Astrocyte (in vitro differentiated cells and primary cell): ENCODE data around the gene ABCA7. TPM values are rescaled to one million over a fixed set of nuclear protein-coding genes. Genes with fewer than 3 reads are reported as not detected.

Experiments used
- DNase-seq: peaks from one replicate; pipeline ENCODE4 v3.0.0-alpha.2; 2010; ENCODE audit warnings: low read depth
- FAIRE-seq: peaks from 2 replicates; lab custom pipeline; 2011; peaks lifted over from hg19 to GRCh38; lab: Jason Lieb, UNC
- H2AFZ ChIP-seq: 2 replicates; pipeline ENCODE4 v1.6.0; 2012; ENCODE audit warnings: low read depth, low read length, inconsistent platforms
- H3K27ac ChIP-seq: 2 replicates; pipeline ENCODE4 v1.5.1; 2011; ENCODE audit warnings: low read depth, low read length, inconsistent platforms
- H3K27me3 ChIP-seq: 2 replicates; pipeline ENCODE4 v1.6.0; 2011; ENCODE audit warnings: low read length, inconsistent platforms; ENCODE audit not compliant: insufficient read depth
- H3K36me3 ChIP-seq: 2 replicates; pipeline ENCODE4 v1.5.1; 2011; ENCODE audit warnings: low read length, inconsistent platforms; ENCODE audit not compliant: insufficient read depth
- H3K4me1 ChIP-seq: 2 replicates; pipeline ENCODE4 v1.5.1; 2011; ENCODE audit warnings: low read length, inconsistent platforms; ENCODE audit not compliant: insufficient read depth
- H3K4me2 ChIP-seq: 2 replicates; pipeline ENCODE4 v1.6.0; 2012; ENCODE audit warnings: low read length, inconsistent platforms
- H3K4me3 ChIP-seq: 2 replicates; pipeline ENCODE4 v1.5.1; 2011; ENCODE audit warnings: low read depth, mild to moderate bottlenecking, low read length, inconsistent platforms; ENCODE audit not compliant: insufficient read depth
- H3K79me2 ChIP-seq: 2 replicates; pipeline ENCODE4 v1.6.0; 2012; ENCODE audit warnings: mild to moderate bottlenecking, low read length, inconsistent platforms; ENCODE audit not compliant: insufficient read depth
- H3K9ac ChIP-seq: 2 replicates; pipeline ENCODE4 v1.6.0; 2012; ENCODE audit warnings: mild to moderate bottlenecking, low read length, inconsistent platforms
- H3K9me3 ChIP-seq: 2 replicates; pipeline ENCODE4 v1.5.1; 2012; ENCODE audit warnings: low read depth, mild to moderate bottlenecking, low read length, inconsistent platforms; ENCODE audit not compliant: insufficient read depth
- H4K20me1 ChIP-seq: 2 replicates; pipeline ENCODE4 v1.6.0; 2012; ENCODE audit warnings: low read length, inconsistent platforms; ENCODE audit not compliant: insufficient read depth
- H3K27ac Mint-ChIP-seq: one replicate; pipeline ENCODE4 v1.8.0; 2021; ENCODE audit warnings: mild to moderate bottlenecking, mixed read lengths; ENCODE audit not compliant: unreplicated experiment
- H3K27me3 Mint-ChIP-seq: one replicate; pipeline ENCODE4 v1.8.0; 2021; ENCODE audit warnings: low read depth, mixed read lengths; ENCODE audit not compliant: unreplicated experiment
- H3K36me3 Mint-ChIP-seq: one replicate; pipeline ENCODE4 v1.8.0; 2021; ENCODE audit warnings: low read depth, mixed read lengths; ENCODE audit not compliant: unreplicated experiment
- H3K4me1 Mint-ChIP-seq: one replicate; pipeline ENCODE4 v1.8.0; 2021; ENCODE audit warnings: low read depth, mixed read lengths; ENCODE audit not compliant: unreplicated experiment
- H3K4me3 Mint-ChIP-seq: one replicate; pipeline ENCODE4 v1.8.0; 2021; ENCODE audit warnings: mild to moderate bottlenecking, moderate library complexity, mixed read lengths; ENCODE audit not compliant: unreplicated experiment
- H3K9me3 Mint-ChIP-seq: one replicate; pipeline ENCODE4 v1.8.0; 2021; ENCODE audit warnings: mild to moderate bottlenecking, mixed read lengths; ENCODE audit not compliant: unreplicated experiment
- EZH2 ChIP-seq: IDR thresholded peaks from 2 replicates; pipeline ENCODE4 v1.6.1; 2012; ENCODE audit warnings: mild to moderate bottlenecking, low read length, inconsistent platforms; ENCODE audit not compliant: insufficient read depth
- total RNA-seq: library from RNA; stranded (reverse); gene quantifications from 2 replicates; pipeline ENCODE4 v1.2.1, GENCODE V29; 2021
- TF ChIP-seq, protein P1 (sequence below): IDR thresholded peaks from 2 replicates; pipeline ENCODE4 v1.5.1; 2011; ENCODE audit warnings: low read depth, mild to moderate bottlenecking, inconsistent platforms, low read length, moderate library complexity; ENCODE audit not compliant: insufficient read depth

ABCA7 gene
- total RNA-seq, 1 donor from 2014 or later, result 18.4 TPM

DNA sequence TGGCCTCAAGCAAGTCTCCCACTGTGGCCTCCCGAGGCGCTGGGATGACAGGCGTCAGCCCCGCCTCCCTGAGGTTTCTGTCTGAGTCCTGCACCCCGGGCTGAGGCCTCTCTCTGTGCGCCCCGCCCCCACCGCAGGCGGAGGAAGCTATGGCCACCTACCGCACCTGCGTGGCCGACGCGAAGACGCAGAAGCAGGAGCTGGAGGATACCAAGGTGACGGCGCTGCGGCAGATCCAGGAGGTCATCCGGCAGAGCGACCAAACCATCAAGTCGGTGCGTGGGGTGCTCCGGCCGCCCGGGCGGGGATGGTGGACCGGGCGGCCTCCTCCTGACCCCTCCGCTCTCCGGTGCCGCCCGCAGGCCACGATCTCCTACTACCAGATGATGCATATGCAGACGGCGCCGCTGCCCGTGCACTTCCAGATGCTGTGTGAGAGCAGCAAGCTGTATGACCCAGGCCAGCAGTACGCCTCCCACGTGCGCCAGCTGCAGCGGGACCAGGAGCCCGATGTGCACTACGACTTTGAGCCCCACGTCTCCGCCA, 39.7 kb downstream of the ABCA7 start:
- Histone ChIP-seq H3K9ac (no peak overlapping the region), H4K20me1 (no peaks in the 10 kb centered on the region), H2AFZ (no peak overlapping the region), H3K4me1 (no peaks in the 10 kb centered on the region), H3K79me2 (no peaks in the 10 kb centered on the region), H3K4me2 (no peak overlapping the region), H3K27ac (no peak overlapping the region), H3K9me3 (no peaks in the 10 kb centered on the region), H3K4me3 (no peak overlapping the region), H3K36me3 (no peaks in the 10 kb centered on the region), H3K27me3 (no peaks in the 10 kb centered on the region)
- Mint-ChIP-seq H3K4me1 (no peaks in the 10 kb centered on the region), H3K27ac (no peak overlapping the region), H3K4me3 (no peak overlapping the region), H3K36me3 (no peaks in the 10 kb centered on the region), H3K9me3 (no peaks in the 10 kb centered on the region), H3K27me3 (peaks cover 4% of the 10 kb centered on the region)
- FAIRE-seq, result no peak
- DNase-seq, result no peak
- TF ChIP-seq, protein P1, sequence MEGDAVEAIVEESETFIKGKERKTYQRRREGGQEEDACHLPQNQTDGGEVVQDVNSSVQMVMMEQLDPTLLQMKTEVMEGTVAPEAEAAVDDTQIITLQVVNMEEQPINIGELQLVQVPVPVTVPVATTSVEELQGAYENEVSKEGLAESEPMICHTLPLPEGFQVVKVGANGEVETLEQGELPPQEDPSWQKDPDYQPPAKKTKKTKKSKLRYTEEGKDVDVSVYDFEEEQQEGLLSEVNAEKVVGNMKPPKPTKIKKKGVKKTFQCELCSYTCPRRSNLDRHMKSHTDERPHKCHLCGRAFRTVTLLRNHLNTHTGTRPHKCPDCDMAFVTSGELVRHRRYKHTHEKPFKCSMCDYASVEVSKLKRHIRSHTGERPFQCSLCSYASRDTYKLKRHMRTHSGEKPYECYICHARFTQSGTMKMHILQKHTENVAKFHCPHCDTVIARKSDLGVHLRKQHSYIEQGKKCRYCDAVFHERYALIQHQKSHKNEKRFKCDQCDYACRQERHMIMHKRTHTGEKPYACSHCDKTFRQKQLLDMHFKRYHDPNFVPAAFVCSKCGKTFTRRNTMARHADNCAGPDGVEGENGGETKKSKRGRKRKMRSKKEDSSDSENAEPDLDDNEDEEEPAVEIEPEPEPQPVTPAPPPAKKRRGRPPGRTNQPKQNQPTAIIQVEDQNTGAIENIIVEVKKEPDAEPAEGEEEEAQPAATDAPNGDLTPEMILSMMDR, result no peak
- no peak for TF ChIP-seq EZH2

DNA sequence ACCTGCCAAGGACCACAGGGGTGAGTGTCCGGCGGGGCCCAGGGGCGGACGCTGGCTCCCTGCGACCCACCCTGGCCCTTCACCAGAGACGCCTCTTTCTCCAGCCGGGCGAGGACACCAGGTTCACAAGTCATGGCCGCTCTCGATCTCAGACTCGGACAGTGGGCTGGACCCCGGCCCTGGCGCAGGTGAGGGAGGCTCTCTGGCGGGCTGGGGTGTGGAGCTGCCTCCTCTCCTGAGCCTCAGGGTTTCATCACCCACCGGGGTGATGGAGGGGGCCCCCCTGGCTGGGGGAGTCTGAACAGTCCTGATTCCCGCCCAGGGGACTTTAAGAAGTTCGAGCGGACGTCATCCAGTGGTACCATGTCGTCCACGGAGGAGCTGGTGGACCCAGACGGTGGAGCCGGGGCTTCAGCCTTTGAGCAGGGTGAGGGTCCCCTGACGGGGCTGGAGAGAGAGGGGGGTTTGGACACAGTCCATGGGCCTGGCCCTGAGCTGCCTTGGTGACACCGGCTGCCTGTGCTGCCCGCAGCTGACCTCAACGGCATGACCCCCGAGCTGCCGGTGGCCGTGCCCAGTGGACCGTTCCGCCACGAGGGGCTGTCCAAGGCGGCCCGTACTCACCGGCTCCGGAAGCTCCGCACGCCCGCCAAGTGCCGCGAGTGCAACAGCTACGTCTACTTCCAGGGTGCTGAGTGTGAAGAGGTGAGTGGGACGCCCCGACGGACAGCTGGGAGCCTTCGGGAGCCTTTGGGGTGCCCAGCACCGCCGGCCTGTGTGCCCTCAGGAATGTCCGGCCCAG, 40.7 kb downstream of the ABCA7 start:
- H3K4me1 Mint-ChIP-seq, result no peaks in the 10 kb centered on the region
- no peaks in the 10 kb centered on the region for H3K9me3 Mint-ChIP-seq
- H3K4me3 Mint-ChIP-seq, result no peak overlapping the region
- H3K4me1 ChIP-seq, result no peaks in the 10 kb centered on the region
- no peak overlapping the region for H3K4me2 ChIP-seq
- H3K27ac ChIP-seq, result no peak overlapping the region
- H3K4me3 ChIP-seq, result no peak overlapping the region
- peaks cover 4% of the 10 kb centered on the region for H3K27me3 Mint-ChIP-seq
- H2AFZ ChIP-seq, result no peak overlapping the region
- H3K27ac Mint-ChIP-seq, result no peak overlapping the region
- H4K20me1 ChIP-seq, result peaks cover 3% of the 10 kb centered on the region
- H3K36me3 ChIP-seq, result no peaks in the 10 kb centered on the region
- H3K9ac ChIP-seq, result no peak overlapping the region
- H3K9me3 ChIP-seq, result no peaks in the 10 kb centered on the region
- H3K27me3 ChIP-seq, result no peaks in the 10 kb centered on the region
- DNase-seq (no peak), FAIRE-seq (no peak)
- TF ChIP-seq, protein P1, result no peak
- TF ChIP-seq EZH2, result no peak
- no peaks in the 10 kb centered on the region for H3K79me2 ChIP-seq
- H3K36me3 Mint-ChIP-seq, result peaks cover 5% of the 10 kb centered on the region
